Activated T-cell treated with anti-CD3 and anti-CD28 coated beads, Interleukin-2, amount 50 U/mL, for 4 hours (primary cell): ENCODE results near the gene PDE8B. TPM values are rescaled to one million over a fixed set of nuclear protein-coding genes. Genes with fewer than 3 reads are reported as not detected.

Experiments used
- ATAC-seq, 2 donors: fragments of 200-7000 bp; cut with Tn5 transposase; one replicate each; pipeline ENCODE4 v1.10.0; 2021
- DNase-seq: peaks from one replicate; pipeline ENCODE4 v3.0.0-alpha.2; 2020
- H3K27me3 Mint-ChIP-seq: one replicate; pipeline ENCODE4 v1.8.0; 2021; ENCODE audit warnings: low read depth, mixed read lengths
- H3K36me3 Mint-ChIP-seq: one replicate; pipeline ENCODE4 v1.8.0; 2022; ENCODE audit warnings: mixed read lengths; ENCODE audit not compliant: insufficient read depth
- H3K4me1 Mint-ChIP-seq: one replicate; pipeline ENCODE4 v1.8.0; 2021; ENCODE audit warnings: low read depth, mixed read lengths
- H3K4me3 Mint-ChIP-seq: one replicate; pipeline ENCODE4 v1.8.0; 2021; ENCODE audit warnings: mild to moderate bottlenecking, moderate library complexity, mixed read lengths
- H3K9me3 Mint-ChIP-seq: one replicate; pipeline ENCODE4 v1.8.0; 2021; ENCODE audit warnings: mixed read lengths
- total RNA-seq, 3 donors: library from RNA; stranded (reverse); gene quantifications; one replicate each; pipeline ENCODE4 v1.2.1, GENCODE V29; 2021

PDE8B gene
- total RNA-seq, 3 donors from 2014 or later, result not detected

DNA sequence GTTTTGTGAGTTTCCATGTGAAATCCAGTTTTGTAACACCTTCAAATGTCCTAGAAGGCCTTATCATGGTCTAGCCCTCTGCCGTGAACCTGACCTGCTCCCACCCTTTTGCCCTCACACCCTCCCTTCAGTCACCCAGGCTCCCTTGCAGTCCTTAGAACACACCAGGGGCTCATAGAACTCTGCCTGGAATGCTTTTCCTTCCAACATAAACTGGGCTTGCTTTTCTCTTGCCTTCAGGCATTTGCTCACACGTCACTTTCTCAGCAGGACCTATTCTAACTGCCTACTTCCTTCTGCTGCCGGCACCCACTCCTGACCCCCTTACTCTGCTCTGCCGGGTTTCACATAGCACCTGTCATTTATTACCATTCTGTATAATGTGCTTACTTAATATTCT, 111.9 kb downstream of the PDE8B start:
- ATAC-seq, result no peak
- DNase-seq, result no peak
- Mint-ChIP-seq H3K9me3 (no peaks in the 10 kb centered on the region), H3K4me3 (no peak overlapping the region), H3K27me3 (peaks cover 4% of the 10 kb centered on the region), H3K36me3 (no peaks in the 10 kb centered on the region), H3K4me1 (no peaks in the 10 kb centered on the region)

DNA sequence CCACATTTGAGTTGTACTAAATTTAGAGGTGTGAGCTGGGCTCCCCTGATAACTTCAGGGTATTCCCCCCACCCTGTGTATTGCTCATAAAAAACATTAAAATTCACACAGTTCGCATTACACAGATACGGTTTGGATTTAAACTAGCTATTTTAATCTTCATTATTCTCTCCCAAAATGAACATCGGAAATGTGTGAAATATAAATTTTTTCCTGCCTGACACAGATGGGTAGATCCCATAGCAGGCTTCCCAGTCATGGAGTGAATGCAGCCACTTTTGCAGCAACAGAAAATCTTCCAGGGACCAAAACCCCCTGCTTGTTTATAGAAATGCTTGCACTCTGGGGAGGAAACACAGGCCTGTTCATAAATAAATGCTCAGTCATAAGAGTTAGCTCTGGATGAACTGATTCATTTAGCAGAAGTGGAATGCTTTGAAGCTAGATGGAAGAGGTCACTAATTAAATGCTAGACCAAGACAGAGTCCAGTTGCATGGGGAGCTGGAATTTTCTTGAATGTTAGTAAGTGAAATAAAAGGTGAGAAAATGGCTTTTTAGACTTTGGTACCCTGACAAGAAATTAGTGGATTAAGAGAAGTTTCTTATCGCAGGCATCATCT, 115.6 kb downstream of the PDE8B start:
- Mint-ChIP-seq H3K4me1 (peaks cover 12% of the 10 kb centered on the region), H3K9me3 (no peaks in the 10 kb centered on the region), H3K4me3 (no peak overlapping the region), H3K36me3 (no peaks in the 10 kb centered on the region), H3K27me3 (no peaks in the 10 kb centered on the region)
- no peak for ATAC-seq
- DNase-seq, result no peak

DNA sequence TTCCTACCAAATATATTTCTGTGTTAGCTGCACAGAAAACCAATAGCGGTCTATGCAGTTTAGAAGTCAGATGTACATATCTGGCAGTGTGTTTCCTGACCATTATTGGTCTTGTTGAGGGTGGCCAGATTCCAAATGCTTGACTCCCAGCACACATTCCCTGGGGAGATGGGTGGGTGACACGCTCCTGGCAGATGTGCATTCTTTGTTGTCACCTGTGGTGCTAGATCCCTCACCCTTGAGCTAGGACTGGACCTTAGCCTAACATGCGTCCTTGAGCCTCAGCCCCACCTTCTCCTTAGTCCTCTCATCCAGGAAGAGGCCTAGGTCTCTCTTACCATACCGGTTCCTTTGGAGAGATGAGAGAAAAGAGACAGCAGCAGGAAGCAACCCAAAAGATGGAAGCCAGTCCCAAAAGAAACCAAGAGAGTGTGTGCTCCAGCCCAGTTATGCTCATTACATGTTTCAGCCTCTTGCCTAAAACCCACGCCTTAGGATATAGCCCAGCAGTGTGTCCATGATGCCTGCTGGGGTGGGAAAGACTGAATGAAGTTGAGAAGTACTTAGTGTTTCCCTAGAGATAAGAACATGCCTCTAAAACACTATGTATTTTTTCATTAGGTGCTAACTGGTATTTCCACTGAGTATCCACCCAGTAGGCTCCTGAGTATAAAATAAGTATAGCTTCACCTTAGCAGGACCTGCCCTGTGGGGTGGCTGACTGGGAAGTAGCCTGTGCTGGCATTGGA, 116.7 kb downstream of the PDE8B start:
- ATAC-seq (no peak), DNase-seq (no peak)
- Mint-ChIP-seq H3K4me3 (no peak overlapping the region), H3K9me3 (no peaks in the 10 kb centered on the region), H3K36me3 (no peaks in the 10 kb centered on the region), H3K27me3 (peaks cover 4% of the 10 kb centered on the region), H3K4me1 (peaks cover 12% of the 10 kb centered on the region)

DNA sequence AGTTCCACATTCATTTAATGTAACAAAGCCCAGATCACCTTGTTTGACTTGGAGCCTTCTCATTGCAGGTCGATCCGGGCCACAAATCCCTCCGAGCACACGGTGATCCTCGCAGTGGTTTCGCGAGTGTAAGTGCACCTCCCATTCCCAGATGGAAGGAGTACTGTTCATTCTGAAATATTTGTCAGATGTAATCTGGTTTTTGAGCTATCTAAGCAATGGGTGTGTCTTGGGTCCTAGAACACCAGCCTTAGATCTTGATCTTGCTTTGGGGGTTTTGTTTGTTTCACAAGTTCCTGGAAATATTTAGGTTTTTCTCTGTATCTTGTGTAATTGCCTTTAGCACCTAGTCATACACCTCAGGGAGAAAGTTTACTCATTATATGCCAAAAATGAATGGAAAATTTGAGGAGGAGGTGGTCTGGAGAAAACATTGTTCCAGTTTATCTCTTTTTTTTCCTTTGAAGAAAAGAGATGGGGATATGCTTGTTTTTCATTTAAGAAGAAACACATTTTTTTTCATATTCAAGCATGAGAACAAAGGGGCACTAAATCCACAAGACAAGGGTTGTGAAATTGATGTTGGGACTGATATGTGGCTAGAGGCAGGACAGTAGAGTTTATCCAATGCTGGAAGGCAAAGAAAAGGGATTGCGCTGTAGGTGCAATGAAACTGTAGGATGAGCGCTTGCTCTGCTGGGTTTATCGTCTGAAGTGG, 118.6 kb downstream of the PDE8B start:
- H3K27me3 Mint-ChIP-seq, result peaks cover 4% of the 10 kb centered on the region
- no peak overlapping the region for H3K4me3 Mint-ChIP-seq
- DNase-seq (no peak), ATAC-seq (peak; percentile 67 to 70)
- H3K9me3 Mint-ChIP-seq, result no peaks in the 10 kb centered on the region
- H3K36me3 Mint-ChIP-seq, result no peaks in the 10 kb centered on the region
- peaks cover 12% of the 10 kb centered on the region for H3K4me1 Mint-ChIP-seq

DNA sequence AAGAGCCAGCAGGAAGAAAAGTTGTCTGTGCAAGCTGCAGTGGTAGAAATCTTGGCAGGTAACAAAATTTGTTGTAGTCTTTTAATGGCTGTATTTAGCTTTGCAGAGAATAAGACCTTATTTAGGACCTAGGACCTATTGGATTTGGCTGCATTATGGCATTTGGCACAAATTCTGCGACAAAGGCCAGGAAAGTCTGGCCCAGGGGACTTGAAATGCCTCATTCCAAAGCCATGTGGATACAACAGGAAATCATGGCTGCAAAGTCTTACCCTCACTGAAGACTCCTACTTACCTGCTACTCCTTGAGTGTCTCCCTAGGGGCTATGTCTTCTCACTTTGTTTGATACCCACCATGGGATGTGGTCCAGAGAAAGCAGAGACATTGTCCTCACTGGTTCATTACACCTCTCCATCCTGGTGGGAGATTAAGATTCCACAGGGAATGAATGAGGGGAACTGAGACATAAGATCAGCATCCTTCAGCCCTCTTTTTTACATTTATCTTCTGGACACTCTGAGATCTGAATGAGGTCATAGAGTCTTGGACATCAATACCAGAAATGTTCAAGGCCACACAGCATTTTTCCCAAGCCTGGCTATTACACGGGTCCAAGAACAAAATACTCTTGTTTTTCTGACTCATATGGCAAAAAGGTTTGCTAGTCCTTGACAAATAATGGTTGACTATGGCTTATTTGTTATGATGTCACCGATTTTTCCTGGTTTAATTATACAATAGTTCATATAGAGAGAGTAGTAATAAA, 119.4 kb downstream of the PDE8B start:
- Mint-ChIP-seq H3K9me3 (no peaks in the 10 kb centered on the region), H3K4me3 (no peak overlapping the region), H3K36me3 (no peaks in the 10 kb centered on the region), H3K27me3 (peaks cover 4% of the 10 kb centered on the region), H3K4me1 (peaks cover 12% of the 10 kb centered on the region)
- DNase-seq (no peak), ATAC-seq (no peak)

DNA sequence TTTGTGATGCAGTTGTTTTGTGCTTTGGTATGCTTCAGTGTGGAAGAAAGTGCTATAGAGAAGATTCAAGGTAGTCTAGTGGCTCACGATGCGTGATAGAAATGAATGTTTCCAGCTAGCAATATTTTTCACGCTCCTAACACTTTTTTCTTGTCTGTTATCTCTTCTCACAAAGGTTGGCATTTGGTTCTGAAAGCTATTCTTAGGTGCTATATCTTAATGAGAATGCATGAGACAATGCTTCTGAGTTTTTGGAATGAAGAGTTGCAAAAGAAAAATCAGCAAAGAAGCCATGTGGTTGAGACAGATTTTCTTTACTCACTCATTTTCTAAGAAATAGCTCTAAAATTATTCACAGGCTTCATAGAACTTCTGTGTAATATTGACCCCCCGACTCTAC, 122.6 kb downstream of the PDE8B start:
- Mint-ChIP-seq H3K4me3 (no peak overlapping the region), H3K27me3 (peaks cover 4% of the 10 kb centered on the region), H3K36me3 (no peaks in the 10 kb centered on the region), H3K4me1 (peaks cover 12% of the 10 kb centered on the region), H3K9me3 (no peaks in the 10 kb centered on the region)
- no peak for DNase-seq
- no peak for ATAC-seq

DNA sequence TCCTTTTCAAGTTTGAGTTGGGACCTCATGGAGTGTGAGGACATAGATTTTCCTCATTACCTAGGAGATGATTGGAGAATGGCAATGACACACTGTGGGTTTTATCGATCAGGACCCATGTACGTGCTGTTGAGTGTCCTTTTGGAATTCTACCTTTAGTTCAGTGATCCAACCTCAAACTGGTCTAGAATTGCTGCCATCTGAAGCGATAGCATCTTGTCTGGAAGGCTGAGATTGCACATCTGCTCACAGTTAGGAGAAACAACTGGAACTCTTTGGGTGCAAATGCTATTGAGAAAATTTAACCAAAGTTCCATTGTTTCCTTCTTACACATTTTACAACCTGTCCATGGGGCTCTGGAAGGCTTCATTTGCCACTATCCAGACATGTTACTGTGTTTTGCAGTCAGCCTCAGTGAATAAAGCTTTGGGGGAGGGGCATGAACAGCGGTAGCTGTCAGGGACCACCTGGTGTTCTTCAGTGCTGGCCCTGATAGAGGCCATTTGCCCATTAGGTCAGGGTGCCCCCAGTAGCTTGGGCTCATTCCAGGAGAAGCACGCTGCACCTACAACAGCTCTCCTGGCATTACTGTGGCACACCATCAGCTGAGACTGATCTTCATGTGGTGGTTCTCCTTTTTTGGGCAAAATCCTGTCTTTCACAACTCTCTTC, 123.1 kb downstream of the PDE8B start:
- H3K9me3 Mint-ChIP-seq, result no peaks in the 10 kb centered on the region
- ATAC-seq, result no peak
- H3K4me3 Mint-ChIP-seq, result no peak overlapping the region
- peaks cover 9% of the 10 kb centered on the region for H3K4me1 Mint-ChIP-seq
- no peak for DNase-seq
- H3K27me3 Mint-ChIP-seq, result peaks cover 4% of the 10 kb centered on the region
- H3K36me3 Mint-ChIP-seq, result no peaks in the 10 kb centered on the region

DNA sequence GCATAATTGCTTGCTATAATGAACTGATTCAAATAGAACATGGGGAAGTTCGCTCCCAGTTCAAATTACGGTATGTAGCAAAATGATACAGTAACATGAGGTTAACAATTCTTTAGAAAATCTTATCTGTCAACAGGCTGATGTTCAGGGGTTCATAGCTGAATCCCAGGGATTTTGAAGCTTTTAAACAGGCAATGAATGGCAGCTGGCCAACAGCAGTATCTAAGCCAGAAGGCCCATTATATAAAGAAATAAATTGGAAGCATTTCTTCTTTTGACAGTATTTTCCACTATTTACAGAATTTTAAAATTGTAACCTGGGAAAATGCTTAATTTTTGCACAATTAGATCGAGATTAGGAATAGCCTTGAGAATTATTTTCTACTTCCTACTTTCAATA, 126.8 kb downstream of the PDE8B start:
- H3K4me3 Mint-ChIP-seq, result no peak overlapping the region
- ATAC-seq (no peak), DNase-seq (no peak)
- H3K36me3 Mint-ChIP-seq, result no peaks in the 10 kb centered on the region
- no peaks in the 10 kb centered on the region for H3K9me3 Mint-ChIP-seq
- H3K4me1 Mint-ChIP-seq, result no peaks in the 10 kb centered on the region
- H3K27me3 Mint-ChIP-seq, result no peaks in the 10 kb centered on the region

DNA sequence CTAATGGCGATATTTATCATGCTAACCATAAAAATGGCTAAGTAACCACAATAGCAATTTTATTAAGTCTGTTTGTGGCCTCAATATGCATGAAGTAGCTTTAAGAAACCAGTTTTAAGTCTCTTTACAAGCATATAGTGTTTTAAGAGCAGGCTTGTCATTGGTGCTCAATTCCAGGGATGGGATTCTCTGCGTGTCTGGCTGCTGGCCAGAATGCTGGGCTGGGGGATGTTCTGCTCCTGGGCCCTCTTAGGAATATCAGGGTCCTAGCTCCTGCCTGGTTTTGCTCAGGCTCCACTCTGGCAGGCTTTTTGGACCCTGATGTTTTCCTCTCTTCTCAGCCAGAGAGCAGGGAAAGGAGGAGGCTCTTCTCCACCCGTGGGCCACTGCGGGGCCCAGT, 127.2 kb downstream of the PDE8B start:
- ATAC-seq (no peak), DNase-seq (no peak)
- Mint-ChIP-seq H3K4me1 (no peaks in the 10 kb centered on the region), H3K9me3 (no peaks in the 10 kb centered on the region), H3K36me3 (no peaks in the 10 kb centered on the region), H3K4me3 (no peak overlapping the region), H3K27me3 (no peaks in the 10 kb centered on the region)

DNA sequence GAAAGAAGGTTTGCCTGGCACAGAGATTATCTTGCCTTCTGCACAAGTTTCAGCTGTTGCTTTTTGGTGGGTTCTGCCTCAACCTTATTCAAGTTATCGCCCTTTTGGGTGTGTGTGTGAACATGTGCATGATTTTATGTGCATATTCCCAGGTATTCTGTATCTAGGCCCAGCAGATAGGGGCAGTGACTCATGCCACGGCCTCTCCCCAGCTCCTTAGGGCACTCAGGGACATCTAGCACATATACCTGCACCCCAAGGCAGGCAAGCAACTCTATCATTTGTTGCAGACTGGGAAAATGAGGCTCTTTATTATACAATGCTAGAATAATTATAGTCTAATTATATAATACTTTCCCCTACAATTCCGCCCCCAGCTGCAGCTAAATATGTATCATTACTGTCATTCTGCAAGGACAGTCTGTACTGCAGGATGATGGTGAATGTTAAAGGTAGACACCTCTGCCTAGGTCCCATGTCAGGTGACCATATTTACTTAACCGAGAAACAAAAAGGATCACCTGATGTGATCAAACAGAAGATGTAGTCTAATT, 128.9 kb downstream of the PDE8B start:
- H3K4me1 Mint-ChIP-seq, result no peaks in the 10 kb centered on the region
- H3K4me3 Mint-ChIP-seq, result no peak overlapping the region
- no peaks in the 10 kb centered on the region for H3K27me3 Mint-ChIP-seq
- H3K9me3 Mint-ChIP-seq, result no peaks in the 10 kb centered on the region
- no peak for DNase-seq
- H3K36me3 Mint-ChIP-seq, result no peaks in the 10 kb centered on the region
- no peak for ATAC-seq

DNA sequence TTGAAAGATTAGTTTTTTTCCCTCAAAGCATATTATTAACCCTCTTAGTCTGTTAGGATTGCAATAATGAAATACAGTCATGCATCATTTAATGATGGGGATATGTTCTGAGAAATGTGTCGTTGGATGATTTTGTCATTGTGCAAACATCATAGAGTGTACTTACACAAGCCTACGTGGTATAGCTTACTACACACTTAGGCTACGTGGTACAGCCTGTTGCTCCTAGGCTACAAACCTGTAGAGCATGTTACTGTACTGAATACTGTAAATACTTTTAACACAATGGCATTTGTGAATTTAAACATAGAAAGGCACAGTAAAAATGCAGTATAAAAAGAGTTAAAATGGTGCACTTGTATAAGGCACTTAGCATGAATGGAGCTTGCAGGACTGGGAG, 132.7 kb downstream of the PDE8B start:
- ATAC-seq, result no peak
- no peak for DNase-seq
- Mint-ChIP-seq H3K4me1 (no peaks in the 10 kb centered on the region), H3K9me3 (no peaks in the 10 kb centered on the region), H3K27me3 (no peaks in the 10 kb centered on the region), H3K4me3 (no peak overlapping the region), H3K36me3 (no peaks in the 10 kb centered on the region)

DNA sequence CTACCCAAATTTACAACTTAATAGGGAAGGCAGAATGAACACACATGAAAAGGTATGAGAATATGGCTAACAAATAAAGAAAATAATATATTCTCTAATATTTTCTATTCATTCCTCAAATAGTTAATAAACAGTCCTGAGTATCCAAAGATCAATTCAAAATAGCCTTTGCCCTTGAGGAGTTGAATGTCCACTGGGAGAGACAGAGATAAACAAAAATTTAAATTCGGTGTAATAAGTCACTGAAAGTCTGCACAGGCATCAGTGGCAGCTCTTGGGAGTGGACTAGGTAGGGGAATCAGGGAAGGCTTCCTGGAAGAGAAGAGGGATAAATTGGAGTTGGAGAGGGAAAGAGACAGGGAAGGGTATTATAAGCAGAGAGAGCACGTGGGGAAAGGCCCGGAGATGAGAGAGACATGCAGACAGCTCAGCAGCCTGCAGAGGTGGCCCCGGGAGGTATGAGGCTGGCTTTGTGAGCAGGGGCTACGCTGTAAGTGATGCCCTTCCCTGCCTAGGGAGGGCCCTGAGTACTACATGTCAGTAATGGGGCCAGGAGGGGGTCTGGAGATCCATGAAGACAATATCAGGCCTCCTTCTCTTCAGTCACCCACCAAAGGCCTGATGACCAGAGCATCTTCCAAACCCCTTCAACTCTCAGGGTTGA, 137.1 kb downstream of the PDE8B start:
- Mint-ChIP-seq H3K9me3 (no peaks in the 10 kb centered on the region), H3K36me3 (no peaks in the 10 kb centered on the region), H3K27me3 (no peaks in the 10 kb centered on the region), H3K4me3 (no peak overlapping the region), H3K4me1 (no peaks in the 10 kb centered on the region)
- DNase-seq (no peak), ATAC-seq (no peak)

DNA sequence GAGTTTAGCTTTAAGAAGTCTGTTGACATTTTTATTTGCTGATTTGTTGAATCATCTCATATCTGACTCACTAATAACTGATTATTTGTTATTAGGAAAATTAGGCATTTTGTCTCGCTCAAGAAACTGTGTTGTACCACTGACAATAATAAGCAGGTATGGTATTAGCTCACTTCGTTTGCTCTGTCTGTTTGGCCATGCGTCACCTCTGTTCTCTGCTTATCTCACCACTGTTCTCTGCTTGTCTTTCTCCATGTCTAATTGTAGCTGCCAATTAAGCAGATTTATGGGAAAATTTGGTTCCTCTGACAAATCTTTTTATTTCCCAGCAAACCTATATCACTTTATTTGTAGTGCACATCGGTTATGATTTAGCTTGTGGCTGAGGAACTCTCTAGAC, 142.8 kb downstream of the PDE8B start:
- no peaks in the 10 kb centered on the region for H3K27me3 Mint-ChIP-seq
- H3K9me3 Mint-ChIP-seq, result no peaks in the 10 kb centered on the region
- no peak overlapping the region for H3K4me3 Mint-ChIP-seq
- H3K36me3 Mint-ChIP-seq, result no peaks in the 10 kb centered on the region
- DNase-seq, result no peak
- peaks cover 8% of the 10 kb centered on the region for H3K4me1 Mint-ChIP-seq
- ATAC-seq, result no peak
